OCI-LY1 (cell line): ENCODE measurements around the gene KLHL26.

ENCODE experiments used
- CTCF ChIP-seq: fragments of 200-600 bp; sonication (generic), shearing (Covaris generic); IDR thresholded peaks from 2 replicates; pipeline ENCODE4 v1.5.1; 2017; ENCODE audit warnings: mild to moderate bottlenecking, antibody characterized with exemption, low read length, moderate library complexity, mixed read lengths
- EZH2 ChIP-seq: fragments of 200-600 bp; sonication (generic), shearing (Covaris generic); IDR thresholded peaks from 2 replicates; pipeline ENCODE4 v1.8.0; 2017; ENCODE audit warnings: borderline replicate concordance, mixed run types, mild to moderate bottlenecking, antibody characterized with exemption, low read length, moderate library complexity, mixed read lengths

- TF ChIP-seq CTCF, result no peak
- TF ChIP-seq EZH2, result no peak
Measured at GRCh38 chr19:18663940-18664530, 27.2 kb downstream of the KLHL26 start.
